ENCODE results near the gene ARHGEF28.
A peak's percentile ranks its signal among the peaks of the same experiment; 100 is the strongest.

Gene ARHGEF28

DNA sequence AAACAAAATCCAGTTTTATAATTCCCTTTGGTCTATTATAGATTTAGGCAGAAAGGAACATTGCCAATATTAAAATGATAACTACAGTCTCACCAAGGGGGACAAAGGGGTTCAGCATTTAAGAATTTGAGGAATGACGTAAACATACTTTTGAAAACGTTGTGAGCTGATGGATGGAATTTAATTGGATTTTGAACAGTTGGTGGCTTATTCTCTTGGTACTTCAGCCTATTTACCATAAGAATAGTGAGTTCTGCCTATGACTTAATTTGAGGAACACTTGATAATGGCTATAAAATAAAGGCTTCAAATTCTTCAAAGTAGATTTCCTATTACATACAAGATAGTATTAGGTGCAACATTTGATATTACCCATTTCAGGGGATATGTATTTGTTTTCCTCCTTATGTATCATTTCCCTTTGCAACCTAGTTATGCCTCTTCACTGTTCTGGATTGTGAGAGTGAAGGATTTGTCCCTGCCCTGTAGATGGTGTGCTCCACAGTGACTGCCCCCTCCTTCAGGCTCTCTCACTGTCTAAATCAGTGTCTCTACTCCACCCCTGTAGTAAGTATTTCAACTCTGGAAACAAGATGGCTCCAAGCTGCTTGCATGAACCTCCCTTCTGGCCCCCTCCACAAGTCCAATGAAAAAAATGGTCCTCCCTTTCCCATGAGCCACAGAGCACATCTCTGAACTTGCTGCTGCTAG is 225.6 kb downstream of the ARHGEF28 start:
- TF ChIP-seq, protein P1, sequence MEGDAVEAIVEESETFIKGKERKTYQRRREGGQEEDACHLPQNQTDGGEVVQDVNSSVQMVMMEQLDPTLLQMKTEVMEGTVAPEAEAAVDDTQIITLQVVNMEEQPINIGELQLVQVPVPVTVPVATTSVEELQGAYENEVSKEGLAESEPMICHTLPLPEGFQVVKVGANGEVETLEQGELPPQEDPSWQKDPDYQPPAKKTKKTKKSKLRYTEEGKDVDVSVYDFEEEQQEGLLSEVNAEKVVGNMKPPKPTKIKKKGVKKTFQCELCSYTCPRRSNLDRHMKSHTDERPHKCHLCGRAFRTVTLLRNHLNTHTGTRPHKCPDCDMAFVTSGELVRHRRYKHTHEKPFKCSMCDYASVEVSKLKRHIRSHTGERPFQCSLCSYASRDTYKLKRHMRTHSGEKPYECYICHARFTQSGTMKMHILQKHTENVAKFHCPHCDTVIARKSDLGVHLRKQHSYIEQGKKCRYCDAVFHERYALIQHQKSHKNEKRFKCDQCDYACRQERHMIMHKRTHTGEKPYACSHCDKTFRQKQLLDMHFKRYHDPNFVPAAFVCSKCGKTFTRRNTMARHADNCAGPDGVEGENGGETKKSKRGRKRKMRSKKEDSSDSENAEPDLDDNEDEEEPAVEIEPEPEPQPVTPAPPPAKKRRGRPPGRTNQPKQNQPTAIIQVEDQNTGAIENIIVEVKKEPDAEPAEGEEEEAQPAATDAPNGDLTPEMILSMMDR (IDR thresholded peaks at IDR 0.05; ENCODE audit: low read depth, low read length, missing control alignments) = no peak
- Histone ChIP-seq H3K36me3 (replicated peaks) (peaks cover 5% of the 10 kb centered on the region), H3K4me3 (ENCODE audit: low read depth, low read length) (no peak overlapping the region), H3K27ac (no peak overlapping the region), H3K27me3 (replicated peaks) (no peaks in the 10 kb centered on the region)
- no peak for DNase-seq
- in situ Hi-C loops (cut with HindIII; ENCODE audit: low pct_ligation_motif_present, low sequenced_read_pairs) = no loop called here

DNA sequence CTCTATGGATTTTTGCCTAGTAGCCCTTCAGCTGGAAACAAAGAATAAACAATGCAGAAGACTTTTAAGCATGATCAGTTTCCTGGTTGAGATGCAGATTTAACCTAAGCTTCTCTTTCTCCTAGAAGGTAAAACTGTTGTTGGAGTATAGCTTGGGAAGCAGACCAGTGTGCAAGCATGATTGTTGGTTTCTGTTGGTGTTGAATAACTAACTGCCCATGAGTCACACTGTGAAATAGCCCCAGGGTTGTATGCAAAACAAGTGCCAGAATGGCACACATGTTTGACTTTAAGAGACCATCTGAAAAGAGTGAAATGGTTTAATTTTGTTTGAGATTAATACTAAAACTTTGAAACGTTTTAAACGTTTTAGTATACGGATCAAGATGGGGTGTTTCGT is 227.1 kb downstream of the ARHGEF28 start:
- H3K4me3 ChIP-seq (ENCODE audit: low read depth, low read length) = no peak overlapping the region
- DNase-seq = peak; percentile 15
- no peak overlapping the region for H3K27ac ChIP-seq
- peaks cover 6% of the 10 kb centered on the region for H3K36me3 ChIP-seq (replicated peaks)
- TF ChIP-seq, protein P1 (IDR thresholded peaks at IDR 0.05; ENCODE audit: low read depth, low read length, missing control alignments) = no peak
- in situ Hi-C loops (cut with HindIII; ENCODE audit: low pct_ligation_motif_present, low sequenced_read_pairs) = no loop called here
- no peaks in the 10 kb centered on the region for H3K27me3 ChIP-seq (replicated peaks)

DNA sequence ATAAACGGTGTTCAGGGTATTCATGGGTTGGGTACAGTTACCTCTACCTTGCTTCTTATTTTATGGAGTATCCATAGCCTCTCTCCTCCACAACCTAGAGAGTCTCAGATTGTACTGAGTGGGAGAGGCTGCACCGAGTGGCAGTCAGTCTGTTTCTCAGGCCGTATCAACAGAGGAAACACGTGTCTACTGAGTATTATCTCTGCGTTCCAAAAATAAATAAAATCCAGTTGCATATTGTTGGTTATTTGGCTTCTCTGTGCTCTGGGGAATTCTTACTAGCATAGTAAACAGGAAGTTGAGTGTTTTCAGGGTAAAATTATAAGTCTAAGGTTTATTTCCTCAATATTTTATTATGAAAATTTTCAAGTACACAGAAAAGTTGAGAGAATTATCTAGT is 231.0 kb downstream of the ARHGEF28 start:
- TF ChIP-seq, protein P1 (IDR thresholded peaks at IDR 0.05; ENCODE audit: low read depth, low read length, missing control alignments) = no peak
- in situ Hi-C loops (cut with HindIII; ENCODE audit: low pct_ligation_motif_present, low sequenced_read_pairs) = no loop called here
- Histone ChIP-seq H3K36me3 (replicated peaks) (peaks cover 8% of the 10 kb centered on the region), H3K27me3 (replicated peaks) (no peaks in the 10 kb centered on the region), H3K4me3 (ENCODE audit: low read depth, low read length) (no peak overlapping the region), H3K27ac (no peak overlapping the region)
- no peak for DNase-seq

DNA sequence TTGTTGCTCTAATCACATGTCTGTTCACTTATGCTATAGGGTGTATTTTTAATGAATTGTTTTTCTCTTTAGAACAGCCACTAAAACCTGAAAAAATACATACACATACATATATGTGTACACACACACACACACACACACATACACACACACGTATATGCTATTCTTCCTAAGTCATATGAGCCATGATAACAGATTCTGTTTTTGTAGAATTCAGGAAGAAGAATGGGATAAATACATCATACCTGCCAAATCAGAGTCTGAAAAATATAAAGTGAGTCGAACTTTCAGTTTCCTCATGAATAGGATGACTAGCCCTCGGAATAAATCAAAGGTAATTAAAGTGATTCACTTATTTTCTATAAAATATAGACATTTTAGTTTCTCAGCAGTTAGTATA is 231.4 kb downstream of the ARHGEF28 start:
- no peaks in the 10 kb centered on the region for H3K27me3 ChIP-seq (replicated peaks)
- TF ChIP-seq, protein P1 (IDR thresholded peaks at IDR 0.05; ENCODE audit: low read depth, low read length, missing control alignments) = no peak
- in situ Hi-C loops (cut with HindIII; ENCODE audit: low pct_ligation_motif_present, low sequenced_read_pairs) = no loop called here
- no peak overlapping the region for H3K4me3 ChIP-seq (ENCODE audit: low read depth, low read length)
- H3K36me3 ChIP-seq (replicated peaks) = peaks cover 8% of the 10 kb centered on the region
- DNase-seq = no peak
- H3K27ac ChIP-seq = no peak overlapping the region

DNA sequence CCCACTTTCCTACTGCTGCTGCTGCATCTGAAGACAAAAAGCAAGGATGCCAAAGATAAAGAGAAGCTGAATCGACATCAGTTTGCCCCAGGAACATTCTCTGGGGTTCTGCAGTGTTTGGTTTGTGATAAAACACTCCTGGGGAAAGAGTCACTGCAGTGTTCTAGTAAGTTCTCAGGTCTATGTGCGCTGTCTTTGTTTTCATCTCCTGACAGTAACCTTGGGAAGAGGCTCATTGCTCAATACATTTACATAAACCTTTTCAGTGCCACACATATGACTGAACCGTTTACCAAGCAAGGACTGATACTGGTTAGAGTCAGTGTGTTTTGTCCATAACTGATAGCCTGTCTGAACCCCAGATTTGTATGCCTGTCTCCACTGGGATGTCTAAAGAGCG is 232.1 kb downstream of the ARHGEF28 start:
- Histone ChIP-seq H3K4me3 (ENCODE audit: low read depth, low read length) (no peak overlapping the region), H3K27me3 (replicated peaks) (no peaks in the 10 kb centered on the region), H3K27ac (no peak overlapping the region), H3K36me3 (replicated peaks) (peaks cover 8% of the 10 kb centered on the region)
- DNase-seq = no peak
- TF ChIP-seq, protein P1 (IDR thresholded peaks at IDR 0.05; ENCODE audit: low read depth, low read length, missing control alignments) = no peak
- in situ Hi-C loops (cut with HindIII; ENCODE audit: low pct_ligation_motif_present, low sequenced_read_pairs) = no loop called here

DNA sequence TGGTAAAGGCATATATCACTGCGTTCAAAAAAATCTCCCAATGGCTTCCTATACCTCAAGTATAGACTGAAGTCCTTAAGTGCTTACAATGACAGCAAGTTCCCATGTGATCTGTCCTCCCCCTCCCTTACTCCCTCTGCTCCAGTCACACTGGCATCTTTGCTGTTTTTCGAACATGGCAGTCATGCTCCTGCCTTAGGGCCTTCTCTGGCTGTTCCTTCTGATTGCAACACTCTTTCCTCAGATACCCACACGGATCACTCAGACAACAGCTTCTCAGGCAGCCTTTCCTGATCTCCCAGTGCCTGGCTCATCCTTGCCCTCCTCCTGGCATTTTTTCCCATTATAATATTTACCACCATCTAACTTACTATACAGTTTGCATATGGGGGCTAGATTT is 232.8 kb downstream of the ARHGEF28 start:
- H3K27me3 ChIP-seq (replicated peaks) = no peaks in the 10 kb centered on the region
- DNase-seq = no peak
- H3K36me3 ChIP-seq (replicated peaks) = peaks cover 10% of the 10 kb centered on the region
- no peak overlapping the region for H3K4me3 ChIP-seq (ENCODE audit: low read depth, low read length)
- no peak overlapping the region for H3K27ac ChIP-seq
- in situ Hi-C loops (cut with HindIII; ENCODE audit: low pct_ligation_motif_present, low sequenced_read_pairs) = no loop called here
- TF ChIP-seq, protein P1 (IDR thresholded peaks at IDR 0.05; ENCODE audit: low read depth, low read length, missing control alignments) = no peak

All from brain microvascular endothelial cell (primary cell).